Upper lobe of right lung (tissue), 1 donor: Measurements from ENCODE around the gene SHISA7. TPM values are rescaled to one million over a fixed set of nuclear protein-coding genes. Genes with fewer than 3 reads are reported as not detected.

ENCODE experiments used
- ATAC-seq: fragments of 200-7000 bp; cut with Tn5 transposase; one replicate; pipeline ENCODE4 v1.9.1; 2020; ENCODE audit warnings: mild to moderate bottlenecking, moderate library complexity
- DNase-seq: peaks from one replicate; pipeline ENCODE4 v3.0.0-alpha.2; 2020
- H3K27ac ChIP-seq: fragments of 200-600 bp; one replicate; pipeline ENCODE4 v1.8.0; 2022
- H3K27me3 ChIP-seq: fragments of 200-600 bp; one replicate; pipeline ENCODE4 v1.8.0; 2022; ENCODE audit warnings: mild to moderate bottlenecking
- H3K36me3 ChIP-seq: fragments of 200-600 bp; one replicate; pipeline ENCODE4 v1.8.0; 2022
- H3K4me1 ChIP-seq: fragments of 200-600 bp; one replicate; pipeline ENCODE4 v1.8.0; 2022
- H3K4me3 ChIP-seq: fragments of 200-600 bp; one replicate; pipeline ENCODE4 v1.8.0; 2022; ENCODE audit warnings: mild to moderate bottlenecking
- H3K9me3 ChIP-seq: fragments of 200-600 bp; one replicate; pipeline ENCODE4 v1.8.0; 2022
- CTCF ChIP-seq: fragments of 200-600 bp; IDR thresholded peaks from one replicate; pipeline ENCODE4 v1.8.0; 2022; ENCODE audit warnings: antibody characterized with exemption
- intact Hi-C: fragments of 100-400 bp; cut with DNase I; formaldehyde crosslinking; loops from one replicate; pipeline ENCODE4 v1.11.0; 2022
- total RNA-seq: library from RNA; stranded (reverse); fragmentation: NEBNext Ultra II Directional; extraction: Animal tissue kit (Norgen Biotek cat#: 25700); gene quantifications from one replicate; pipeline ENCODE4 v1.2.1, GENCODE V29; 2021
- donor health status: DM: no; HTN: yes; CAD: no; lungs with severe emphysema.

SHISA7 gene
- total RNA-seq, 1 donor from 2014 or later: not detected

DNA sequence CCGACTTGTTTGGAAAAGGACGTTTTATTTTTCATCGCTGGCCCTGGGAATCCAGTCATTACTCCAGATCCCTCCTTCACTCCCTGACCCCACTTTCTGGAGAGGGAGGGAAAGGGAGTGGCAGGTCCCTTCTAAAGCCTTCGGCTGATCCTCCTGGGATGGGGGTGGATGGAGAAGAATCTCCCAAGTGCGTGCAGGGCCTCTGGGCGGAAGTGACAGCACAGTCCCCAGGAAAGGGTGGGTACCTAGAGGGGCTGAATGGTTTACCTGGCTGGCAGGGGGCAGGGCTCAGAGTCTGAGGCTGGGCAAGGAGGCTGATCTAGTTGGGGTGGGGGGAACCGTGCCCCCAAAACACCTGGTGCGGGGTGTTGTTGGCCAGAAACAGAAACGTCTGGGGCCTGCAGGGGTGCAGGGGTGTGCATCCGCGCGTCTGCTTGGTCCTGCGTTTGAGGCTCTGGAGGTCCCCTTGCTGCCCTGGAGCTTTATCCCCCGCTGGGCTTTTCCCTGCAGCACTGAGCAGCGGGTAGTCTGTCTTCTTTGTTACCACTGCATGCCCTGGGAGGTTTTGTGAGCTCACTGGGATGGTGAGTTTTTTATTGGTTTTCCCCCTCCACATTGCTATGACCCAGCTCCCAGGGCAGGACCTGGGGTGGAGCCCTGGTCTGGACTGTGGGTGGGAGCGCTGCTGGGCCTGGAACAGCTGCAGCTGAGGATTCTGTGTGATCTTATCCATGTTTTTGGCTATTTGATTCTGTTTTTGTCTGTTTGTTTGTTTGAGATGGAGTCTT lies 30.3 kb upstream of the SHISA7 start:
- TF ChIP-seq CTCF: no peak
- intact Hi-C loops: no loop called here
- no peak for DNase-seq

DNA sequence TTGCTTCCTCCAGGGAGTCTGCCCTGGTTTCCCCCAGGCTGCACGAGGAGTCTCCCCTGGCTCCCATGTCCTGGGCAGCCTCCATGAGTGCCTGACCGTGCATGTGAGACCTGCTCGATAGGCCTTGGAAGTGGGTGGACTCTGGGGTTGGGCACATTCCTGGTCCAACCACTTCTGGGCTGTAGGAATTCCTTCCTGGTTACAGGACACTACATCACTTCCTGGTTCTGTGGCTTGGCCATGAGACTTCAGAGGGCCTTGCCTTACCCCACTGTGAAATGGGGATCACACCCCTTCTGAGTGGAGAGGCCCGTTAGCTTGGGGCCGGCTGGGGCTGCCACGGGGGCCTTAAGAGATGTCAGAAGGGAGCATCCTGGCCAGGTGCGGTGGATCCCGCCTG lies 29.4 kb upstream of the SHISA7 start:
- ATAC-seq (peak; percentile 47), DNase-seq (no peak)
- no peak overlapping the region for H3K4me3 ChIP-seq
- no peak for TF ChIP-seq CTCF
- no peaks in the 10 kb centered on the region for H3K36me3 ChIP-seq
- H3K27ac ChIP-seq: no peak overlapping the region
- no peaks in the 10 kb centered on the region for H3K27me3 ChIP-seq
- peaks cover 12% of the 10 kb centered on the region for H3K4me1 ChIP-seq
- intact Hi-C loops: no loop called here
- no peaks in the 10 kb centered on the region for H3K9me3 ChIP-seq

More for the DNA sequence above, 30.3 kb upstream of the SHISA7 start:
- no peak for ATAC-seq
- H3K4me1 ChIP-seq: peaks cover 11% of the 10 kb centered on the region
- H3K9me3 ChIP-seq: no peaks in the 10 kb centered on the region
- H3K36me3 ChIP-seq: no peaks in the 10 kb centered on the region
- no peak overlapping the region for H3K4me3 ChIP-seq
- no peaks in the 10 kb centered on the region for H3K27me3 ChIP-seq
- H3K27ac ChIP-seq: no peak overlapping the region

DNA sequence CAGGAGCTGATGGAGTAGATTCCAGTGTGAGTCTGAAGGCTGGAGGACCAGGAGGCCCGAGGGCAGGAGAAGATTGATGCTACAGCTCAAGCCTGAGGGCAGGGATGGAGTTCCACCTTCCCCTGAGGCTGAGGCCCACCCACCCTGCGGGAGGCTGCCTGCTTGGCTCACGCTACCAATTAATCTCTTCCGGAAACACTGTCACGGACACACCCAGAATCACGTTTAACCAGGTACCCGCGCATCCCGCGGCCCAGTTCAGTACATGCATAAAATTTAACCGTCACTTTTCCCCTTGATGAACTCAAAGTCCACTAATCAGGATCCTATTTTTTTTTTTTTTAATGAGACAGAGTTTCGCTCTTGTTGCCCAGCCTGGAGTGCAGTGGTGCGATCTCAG lies 28.2 kb upstream of the SHISA7 start:
- Histone ChIP-seq H3K4me3 (no peak overlapping the region), H3K27me3 (no peaks in the 10 kb centered on the region), H3K9me3 (no peaks in the 10 kb centered on the region), H3K27ac (no peak overlapping the region), H3K4me1 (peaks cover 12% of the 10 kb centered on the region), H3K36me3 (no peaks in the 10 kb centered on the region)
- no peak for ATAC-seq
- no peak for TF ChIP-seq CTCF
- DNase-seq: no peak
- intact Hi-C loops: no loop called here

- H3K9me3 ChIP-seq: no peaks in the 10 kb centered on the region
- intact Hi-C loops: no loop called here
- ATAC-seq: no peak
- peaks cover 8% of the 10 kb centered on the region for H3K4me1 ChIP-seq
- H3K4me3 ChIP-seq: no peak overlapping the region
- H3K27ac ChIP-seq: no peak overlapping the region
- no peaks in the 10 kb centered on the region for H3K36me3 ChIP-seq
- no peak for TF ChIP-seq CTCF
- no peak for DNase-seq
- H3K27me3 ChIP-seq: no peaks in the 10 kb centered on the region
These were observed 24.9 kb upstream of the SHISA7 start for GRCh38 chr19:55468054-55468393.

DNA sequence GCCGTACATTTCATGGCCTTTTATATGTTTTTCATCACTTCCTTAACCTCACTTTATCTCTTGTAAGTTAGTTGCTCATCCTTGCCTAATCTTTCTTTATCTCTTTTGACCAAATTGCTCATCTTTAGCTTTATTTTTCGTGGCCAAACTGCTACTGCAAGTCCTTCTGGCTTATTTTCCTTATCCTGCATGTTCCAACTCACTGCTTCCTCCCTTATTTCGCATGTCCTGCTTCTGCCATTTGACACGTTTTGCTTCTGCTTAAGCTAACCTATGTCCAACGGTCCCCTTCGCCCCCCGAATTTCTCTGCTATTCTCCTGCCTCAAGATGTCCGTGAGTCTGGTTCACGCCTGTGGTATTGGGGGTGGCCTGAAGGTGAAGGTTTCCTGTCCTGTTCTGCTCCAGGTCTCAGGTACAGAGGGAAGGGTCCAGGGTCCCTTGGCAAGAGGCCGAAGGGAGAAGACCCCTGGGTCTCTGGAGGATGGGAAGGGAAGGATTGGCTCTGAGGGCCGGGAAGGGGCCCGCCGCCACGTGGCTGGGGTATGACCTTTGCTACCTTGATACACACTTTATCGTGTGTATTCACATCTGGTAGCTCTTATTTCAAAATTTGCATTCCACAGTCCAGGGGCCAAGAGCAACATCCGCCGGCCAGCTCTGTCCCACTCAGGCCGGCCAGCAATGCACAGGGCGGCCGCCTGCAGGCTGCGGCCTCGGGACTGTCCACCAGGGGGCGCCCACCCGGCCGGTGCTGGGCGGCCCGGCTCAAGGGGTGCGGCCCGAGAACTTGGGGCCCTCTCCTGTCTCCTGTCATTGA lies 24.3 kb upstream of the SHISA7 start:
- ATAC-seq (peak; percentile 90), DNase-seq (peak; percentile 85)
- no peaks in the 10 kb centered on the region for H3K36me3 ChIP-seq
- H3K9me3 ChIP-seq: no peaks in the 10 kb centered on the region
- no peaks in the 10 kb centered on the region for H3K27me3 ChIP-seq
- no peak overlapping the region for H3K4me3 ChIP-seq
- no peak overlapping the region for H3K27ac ChIP-seq
- TF ChIP-seq CTCF: peak; percentile 100
- peaks cover 8% of the 10 kb centered on the region for H3K4me1 ChIP-seq
- intact Hi-C loops: no loop called here
